Right renal pelvis (tissue), 4 donors: ENCODE measurements around the gene ARL4A. TPM values are rescaled to one million over a fixed set of nuclear protein-coding genes. Genes with fewer than 3 reads are reported as not detected.

ENCODE experiments used
- DNase-seq, 4 donors: peaks; one replicate each; pipeline ENCODE4 v3.0.0-alpha.2; 2013; ENCODE audit warnings: low read depth in 4 of 4, low spot score in 3 of 4, missing footprints in 1 of 4
- polyA plus RNA-seq, 4 donors: library from polyadenylated mRNA; unstranded; fragments of 120-200 nt; gene quantifications; one replicate each; pipeline ENCODE4 v1.2.1, GENCODE V29; 2013; ENCODE audit not compliant: insufficient read length in 4 of 4

ARL4A gene
- polyA plus RNA-seq, 4 donors, result 27.2 to 37.4 (median 34.5) TPM

DNA sequence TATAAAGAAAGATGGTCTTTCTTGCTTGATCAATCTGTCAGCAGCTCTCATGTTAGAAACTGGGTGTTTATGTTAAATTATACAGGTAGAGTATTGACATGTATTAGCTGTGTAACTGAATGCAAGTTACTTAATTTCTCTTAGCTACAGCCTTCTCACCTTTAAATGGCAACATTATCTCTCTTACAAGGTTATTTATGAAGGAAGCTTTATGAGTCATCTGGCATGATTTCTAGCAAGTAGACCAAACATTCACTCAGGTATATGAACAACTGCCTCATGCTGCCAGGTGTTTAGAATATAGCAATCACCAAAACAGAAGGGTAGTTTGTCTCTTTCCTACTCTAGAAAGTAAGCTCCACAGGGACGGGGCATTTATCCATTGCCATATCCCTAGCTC lies 8.5 kb downstream of the ARL4A start:
- DNase-seq, result no peak

DNA sequence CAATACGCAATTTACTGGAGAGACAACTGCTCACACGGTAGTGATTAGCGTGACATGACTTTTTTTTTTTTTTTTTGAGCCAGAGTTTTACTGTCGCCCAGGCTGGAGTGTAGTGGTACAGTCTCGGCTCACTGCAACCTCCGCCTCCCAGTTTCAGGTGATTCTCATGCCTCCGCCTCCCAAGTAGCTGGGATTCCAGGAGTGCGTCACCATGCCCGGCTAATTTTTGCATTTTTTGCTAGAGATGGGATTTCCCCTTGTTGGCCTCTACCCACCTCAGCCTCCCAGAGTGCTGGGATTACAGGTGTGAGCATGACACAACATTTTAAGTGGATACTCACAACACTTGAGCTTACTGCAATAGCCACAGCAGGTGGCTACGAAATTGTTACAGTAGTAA lies 11.9 kb downstream of the ARL4A start:
- DNase-seq, result no peak

DNA sequence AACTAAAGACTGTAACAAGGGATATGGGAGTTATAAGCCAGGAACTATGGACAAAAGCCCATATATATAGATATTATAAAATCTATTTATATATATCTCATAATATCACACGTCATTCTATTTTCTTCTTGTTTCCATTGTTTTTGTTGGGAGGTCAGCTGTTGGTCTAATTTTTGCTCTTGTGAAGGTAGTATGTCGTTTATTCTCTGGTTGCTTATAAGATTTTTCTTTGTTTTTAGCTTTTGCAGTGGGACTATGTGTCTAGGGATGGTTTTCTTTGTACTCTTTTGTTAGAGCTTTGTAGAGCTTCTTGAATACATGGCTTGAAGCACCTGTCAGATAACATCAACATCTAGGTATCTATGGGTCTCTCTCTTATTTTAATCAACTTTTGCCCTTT lies 14.0 kb downstream of the ARL4A start:
- no peak for DNase-seq

DNA sequence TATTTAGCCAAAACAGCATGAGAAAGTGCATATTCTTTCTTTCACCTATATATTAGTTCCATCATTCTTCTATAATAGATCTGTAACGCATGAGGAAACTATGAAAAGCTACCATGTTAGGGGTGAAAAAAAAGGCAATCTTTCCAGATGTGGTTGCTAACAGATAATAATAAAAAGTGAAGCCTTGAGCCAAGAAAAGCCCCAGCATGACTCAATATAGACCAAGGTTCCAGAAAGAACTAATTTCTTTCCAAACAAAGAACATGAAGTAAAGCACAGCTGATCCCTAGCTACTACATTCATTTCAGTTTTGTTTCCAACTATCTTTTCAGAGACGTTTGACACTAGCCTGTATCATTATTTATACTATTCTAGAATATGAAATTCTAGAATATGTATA lies 16.4 kb downstream of the ARL4A start:
- no peak for DNase-seq

DNA sequence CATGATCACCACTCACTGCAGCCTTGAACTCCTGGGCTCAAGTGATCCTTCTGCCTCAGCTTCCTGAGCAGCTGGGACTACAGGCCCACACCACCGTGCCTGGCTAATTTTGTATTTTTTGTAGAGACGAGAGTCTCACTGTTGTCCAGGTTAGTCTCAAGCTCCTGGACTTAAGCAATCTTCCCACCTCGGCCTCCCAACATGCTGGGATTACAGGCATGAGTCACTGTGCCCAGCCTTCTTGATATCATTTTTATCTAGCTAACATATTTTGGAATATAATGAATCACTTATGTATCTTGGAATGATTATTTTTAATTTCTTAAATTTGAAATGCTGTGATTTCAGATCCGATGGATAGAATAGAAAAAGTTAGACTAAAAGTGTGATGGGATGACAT lies 18.4 kb downstream of the ARL4A start:
- no peak for DNase-seq

DNA sequence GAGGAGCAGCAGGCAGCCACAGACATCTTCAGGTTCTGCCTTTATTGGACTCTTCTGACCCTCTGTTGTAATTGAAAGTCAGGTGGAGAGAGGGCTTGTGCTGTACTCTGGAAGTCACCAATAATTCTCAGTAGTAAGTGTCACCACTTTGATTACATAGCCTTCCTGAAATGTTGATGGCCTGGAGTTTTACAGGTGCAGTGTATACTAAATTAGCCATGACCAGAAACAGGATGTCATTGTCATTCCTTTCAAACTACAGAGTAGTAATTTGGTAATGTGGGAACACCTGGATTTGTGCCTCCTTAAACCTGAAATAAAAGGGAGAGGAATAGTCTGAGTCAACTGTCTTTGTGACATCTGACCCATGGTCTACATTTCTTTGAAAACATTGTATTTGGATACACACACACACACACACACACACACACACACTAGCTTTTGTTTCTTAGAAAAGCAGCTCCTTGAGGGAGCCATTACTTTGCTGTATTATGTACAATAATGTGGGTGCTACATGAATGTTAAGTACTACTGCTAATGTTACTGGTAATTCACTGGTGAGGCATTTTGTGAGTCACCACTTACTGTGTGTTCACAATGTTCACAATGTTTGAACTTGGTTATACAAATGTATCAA lies 19.6 kb downstream of the ARL4A start:
- DNase-seq, result no peak

DNA sequence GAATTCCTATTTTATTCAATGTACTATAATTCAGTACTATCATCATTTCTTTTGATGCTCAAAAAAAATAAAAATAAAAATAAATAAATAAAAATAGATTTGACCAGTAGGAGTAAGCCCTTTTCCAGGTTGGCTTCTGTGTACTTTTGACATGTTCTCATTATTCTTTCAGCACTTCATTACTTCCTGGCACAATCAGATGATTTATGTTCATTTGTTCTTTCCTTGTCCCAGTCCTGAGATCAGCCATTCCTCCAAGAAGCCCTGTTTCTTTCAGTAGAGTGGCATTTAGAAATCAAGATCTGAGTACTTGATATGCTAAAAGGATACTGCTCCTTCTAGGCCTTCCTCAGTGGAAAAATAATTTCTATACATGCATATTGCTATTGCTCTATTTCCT lies 20.9 kb downstream of the ARL4A start:
- no peak for DNase-seq

DNA sequence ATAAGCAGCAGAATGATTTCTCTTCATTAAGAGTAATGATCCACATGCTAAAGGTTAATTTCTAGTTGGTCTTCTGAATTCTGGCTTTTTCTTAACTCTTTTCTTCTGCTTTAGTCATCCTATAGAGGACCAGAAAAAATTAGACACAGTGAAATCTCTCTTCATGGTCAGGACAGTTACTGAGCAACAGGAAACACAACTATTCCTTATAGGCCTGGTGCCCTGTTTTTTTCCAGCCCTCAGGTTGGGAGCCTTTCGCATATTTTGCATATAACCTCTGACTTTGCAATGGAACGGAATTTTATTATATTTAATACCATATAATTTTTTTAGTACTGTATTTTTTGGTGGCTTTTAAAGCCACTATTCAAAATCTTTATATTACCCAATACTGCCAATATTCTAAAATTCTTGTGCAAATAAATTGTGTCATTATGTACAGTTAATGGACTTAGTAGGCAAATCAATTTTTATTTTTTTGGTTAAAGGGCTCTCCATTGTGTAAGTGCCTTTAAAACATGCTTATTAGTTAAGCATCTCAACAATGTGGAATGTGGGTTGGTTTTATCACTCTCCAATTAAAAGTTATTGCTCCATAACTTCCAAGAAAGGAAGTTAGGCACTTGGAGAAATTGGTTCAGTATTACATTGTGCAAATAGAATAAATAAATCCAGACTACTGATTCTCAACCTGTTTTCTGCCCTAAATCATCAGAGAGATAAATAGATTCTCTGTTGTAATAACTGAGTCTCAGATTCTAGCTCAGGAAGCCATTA lies 22.5 kb downstream of the ARL4A start:
- no peak for DNase-seq

DNA sequence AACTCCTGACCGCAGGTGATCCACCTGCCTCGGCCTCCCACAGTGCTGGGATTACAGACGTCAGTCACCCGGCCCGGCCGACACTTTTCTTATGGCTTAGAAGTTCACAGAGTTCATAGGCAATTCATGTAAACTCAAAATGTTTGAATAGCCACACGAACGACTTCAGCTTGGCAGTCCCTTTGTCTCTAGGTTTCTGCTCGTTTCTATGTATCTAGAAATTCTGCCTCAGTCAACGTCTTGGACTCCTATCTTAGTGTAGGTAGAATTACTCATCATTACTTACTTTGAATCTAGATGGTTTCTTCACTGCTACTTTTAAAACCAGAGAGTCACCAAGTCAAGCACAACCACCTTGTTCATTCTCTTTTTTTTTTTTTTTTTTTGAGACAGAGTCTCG lies 23.7 kb downstream of the ARL4A start:
- no peak for DNase-seq

DNA sequence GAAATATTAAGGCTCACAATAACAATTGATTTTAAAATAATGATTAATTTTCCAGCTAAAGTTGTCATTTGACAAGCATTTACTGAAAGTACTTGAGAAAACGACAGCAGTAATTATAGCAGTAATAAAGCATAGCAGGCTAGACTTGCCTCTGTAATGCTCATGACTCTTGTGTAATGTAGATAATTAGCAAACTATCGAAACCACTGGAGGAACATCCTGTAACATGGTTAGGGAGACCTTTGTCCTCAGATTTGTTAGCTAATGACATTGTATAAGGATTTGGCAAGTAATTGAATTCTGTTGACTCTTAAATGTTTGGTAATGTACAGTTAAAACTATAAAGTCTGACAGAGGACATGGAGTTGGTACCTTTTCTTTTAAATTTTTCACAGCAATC lies 24.8 kb downstream of the ARL4A start:
- no peak for DNase-seq

DNA sequence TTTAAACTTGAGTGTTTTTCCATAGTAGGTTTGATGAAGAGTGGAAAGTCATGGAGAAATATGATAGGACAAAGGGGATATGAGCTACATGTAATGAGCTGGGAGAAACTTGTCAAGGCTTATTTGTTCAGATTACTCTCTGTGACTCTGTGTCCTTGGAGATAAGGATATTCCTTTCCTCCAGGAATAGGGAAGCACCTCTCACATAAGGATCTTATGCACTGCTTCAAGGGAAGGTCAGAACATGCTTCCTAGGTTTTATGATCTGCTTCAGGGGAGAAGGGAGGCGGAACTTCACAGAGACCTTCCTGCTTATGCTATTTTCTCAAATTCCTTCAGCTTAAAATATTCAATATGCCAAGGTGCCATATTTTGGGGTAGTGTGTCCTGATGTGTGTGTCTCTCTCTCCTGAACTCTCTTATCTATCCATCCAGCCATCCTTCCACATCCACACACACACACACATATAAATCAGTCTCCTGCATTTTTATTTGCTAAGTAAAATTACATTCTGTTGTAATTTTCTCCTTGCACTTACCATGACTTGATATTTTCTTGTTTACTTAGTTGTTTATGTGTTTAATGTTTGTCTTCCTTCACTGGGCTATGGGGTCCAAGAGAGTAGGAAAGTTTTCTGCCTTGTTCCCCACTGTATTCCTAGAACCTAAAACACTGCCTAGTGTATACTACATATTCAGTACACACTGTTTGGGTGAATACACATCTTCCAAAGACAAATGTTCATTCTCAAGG lies 26.4 kb downstream of the ARL4A start:
- no peak for DNase-seq

DNA sequence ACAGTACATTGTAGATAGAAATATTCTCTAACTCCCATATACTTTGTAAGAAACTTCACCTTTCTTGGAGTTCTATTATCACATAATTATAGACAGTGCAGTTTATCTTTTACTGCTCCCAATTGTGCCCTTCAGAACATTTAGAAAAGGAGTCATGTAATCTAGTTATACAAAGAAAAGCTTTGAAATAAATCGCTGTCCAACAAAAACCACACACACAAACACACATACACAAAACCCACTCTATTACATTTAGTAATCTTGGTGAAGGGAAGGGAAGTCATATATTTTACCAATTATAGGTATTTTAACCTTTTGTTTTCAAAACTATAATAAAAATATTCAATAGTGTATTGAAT lies 26.9 kb downstream of the ARL4A start:
- DNase-seq, result no peak

DNA sequence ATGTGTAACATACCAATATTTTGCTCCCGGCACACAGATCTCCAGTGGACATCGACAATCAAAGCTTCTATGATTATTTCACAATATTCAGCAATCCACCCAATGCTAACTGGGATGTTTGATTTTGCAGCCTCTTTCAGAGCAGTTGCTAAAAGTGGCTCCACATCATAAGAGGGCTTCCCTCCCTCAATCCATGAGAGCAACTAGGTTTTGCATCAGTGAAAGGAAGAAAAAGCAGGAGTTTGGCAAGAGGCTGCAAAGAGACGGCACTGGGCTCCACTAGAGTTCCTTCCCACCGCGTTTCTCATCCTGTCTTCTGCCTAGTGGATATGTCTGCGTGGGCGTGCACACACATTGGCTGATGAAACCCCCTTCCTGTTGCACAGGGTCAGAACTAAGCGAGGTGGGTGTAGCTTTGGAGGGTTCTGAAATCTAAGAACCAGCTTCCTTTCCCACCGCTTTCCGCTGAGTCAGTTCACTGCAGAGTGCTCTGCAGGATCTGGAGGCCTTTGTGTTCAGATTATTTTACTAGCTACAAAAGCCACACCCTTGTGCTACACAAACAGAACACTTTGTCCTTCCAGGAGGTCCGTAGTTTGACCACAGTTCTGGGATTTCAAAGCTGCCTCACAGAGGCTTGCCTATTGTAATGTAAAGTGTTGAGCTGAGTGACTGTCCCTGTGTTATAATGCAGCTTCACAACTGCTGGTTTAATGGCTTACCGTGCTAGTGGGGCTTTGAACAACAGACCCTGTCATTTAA lies 28.1 kb downstream of the ARL4A start:
- DNase-seq, result peak in 2 of 4 donors; percentile 29 to 41

DNA sequence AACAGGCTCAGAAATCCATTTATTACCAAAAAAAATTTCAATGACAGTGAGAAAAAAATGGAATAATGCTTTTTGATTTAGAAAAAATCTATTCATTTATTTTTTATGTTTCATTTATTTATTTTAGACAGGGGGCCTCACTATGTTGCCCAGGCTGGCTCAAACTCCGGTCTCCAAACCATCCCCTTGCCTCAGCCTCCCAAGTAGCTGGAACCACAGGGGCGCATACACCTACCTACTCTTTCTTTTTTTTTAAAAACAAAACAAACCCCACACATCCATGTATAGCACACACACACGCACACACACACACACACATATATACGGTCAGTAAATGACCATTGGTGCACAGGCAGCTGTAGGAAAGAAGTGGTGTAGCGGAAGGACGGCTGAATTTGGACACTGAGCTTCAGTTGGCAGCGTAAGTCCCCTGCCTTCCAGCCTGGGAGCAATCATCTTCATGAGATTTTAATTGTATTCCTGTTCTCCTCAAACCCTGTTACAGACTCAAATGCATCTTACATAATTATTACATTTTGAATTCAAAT lies 28.8 kb downstream of the ARL4A start:
- DNase-seq, result no peak

DNA sequence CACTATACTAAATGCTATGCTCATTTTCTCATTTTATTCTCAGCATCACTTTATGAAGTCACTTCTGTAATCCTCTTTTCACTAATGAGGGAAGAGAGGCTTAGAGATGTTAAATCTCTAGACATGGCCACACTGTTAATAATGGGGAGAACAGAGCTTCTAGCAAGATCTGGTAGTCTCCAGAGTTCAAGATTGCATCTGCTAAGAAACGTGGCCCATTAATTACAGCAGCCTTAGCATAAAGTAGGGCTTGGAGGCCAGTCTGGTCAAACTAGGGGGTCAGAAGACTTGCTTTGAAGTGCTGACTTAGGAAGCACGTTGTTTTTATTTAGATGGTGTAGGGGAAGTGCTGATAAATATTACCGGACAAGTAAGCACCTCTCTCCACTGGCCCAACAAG lies 29.3 kb downstream of the ARL4A start:
- DNase-seq, result no peak

DNA sequence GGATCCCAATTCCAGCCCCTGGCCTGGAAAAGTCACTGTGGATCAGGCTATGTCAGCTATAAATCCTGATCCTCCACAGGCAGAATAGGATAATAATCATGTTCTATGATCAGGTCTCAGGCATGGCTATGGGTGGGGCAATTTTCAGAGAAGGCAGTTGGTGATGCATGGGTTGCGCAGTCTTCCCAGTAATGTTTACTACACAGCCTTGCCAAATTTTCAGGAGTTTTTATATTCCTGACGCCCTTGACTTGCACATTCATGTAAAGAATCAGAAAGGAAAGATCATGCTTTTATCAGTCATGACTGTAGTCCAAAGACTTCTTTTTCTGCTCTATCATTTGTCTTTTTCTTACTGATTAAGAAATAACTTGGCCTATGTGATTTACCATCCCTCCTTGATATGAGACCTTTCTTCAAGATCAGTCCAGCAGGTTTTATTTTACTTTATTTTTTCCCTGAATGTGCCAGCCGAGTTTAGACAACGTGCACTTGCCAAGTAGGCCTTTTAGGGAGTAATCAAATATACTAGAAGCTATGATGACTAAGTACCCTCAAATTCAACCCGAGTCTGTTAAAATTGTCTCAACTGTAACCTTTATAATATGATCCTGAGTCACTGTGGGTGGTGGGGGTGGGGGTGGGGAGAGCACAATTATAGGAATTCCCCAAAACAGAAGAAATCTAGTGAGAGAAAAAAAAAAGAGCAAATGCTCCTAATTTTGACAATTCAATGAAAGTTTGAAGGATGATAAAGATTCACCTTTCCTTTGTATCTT lies 31.9 kb downstream of the ARL4A start:
- DNase-seq, result no peak

DNA sequence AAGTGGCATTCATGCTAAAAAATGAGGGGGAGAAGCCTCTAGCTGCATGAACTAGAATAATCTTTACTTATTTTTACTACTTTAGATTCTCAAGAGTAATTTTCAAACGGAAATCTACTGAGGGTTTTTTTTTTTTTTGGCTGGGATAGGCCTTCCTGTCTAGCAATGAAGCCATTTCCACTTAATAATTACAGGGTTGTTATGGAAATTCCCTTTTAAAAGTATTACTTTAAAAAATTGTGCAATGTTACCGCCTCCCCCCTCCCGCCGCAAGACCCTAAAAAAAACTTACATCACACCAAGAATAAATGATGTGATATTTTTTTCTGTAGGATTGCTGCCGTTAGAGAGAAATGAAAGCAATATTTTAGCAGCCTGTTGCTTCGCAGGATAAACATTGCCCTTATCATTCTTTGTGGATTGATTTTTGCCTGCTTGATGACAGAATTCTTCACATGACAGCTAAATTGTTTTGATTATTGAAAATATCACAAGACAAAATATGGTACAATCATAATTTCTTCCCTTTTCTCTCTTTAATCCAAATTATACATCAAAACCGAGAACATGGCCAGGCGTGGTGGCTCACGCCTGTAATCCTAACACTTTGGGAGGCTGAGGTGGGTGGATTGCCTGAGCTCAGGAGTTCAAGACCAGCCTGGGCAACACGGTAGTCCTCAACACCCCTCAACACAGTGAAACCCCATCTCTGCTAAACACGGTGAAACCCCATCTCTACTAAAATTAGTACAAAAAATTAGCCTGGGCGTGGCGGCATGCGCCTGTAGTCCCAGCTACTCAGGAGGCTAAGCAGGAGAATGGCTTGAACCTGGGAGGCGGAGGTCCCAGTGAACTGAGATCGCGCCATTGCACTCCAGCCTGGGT lies 32.8 kb downstream of the ARL4A start:
- no peak for DNase-seq

DNA sequence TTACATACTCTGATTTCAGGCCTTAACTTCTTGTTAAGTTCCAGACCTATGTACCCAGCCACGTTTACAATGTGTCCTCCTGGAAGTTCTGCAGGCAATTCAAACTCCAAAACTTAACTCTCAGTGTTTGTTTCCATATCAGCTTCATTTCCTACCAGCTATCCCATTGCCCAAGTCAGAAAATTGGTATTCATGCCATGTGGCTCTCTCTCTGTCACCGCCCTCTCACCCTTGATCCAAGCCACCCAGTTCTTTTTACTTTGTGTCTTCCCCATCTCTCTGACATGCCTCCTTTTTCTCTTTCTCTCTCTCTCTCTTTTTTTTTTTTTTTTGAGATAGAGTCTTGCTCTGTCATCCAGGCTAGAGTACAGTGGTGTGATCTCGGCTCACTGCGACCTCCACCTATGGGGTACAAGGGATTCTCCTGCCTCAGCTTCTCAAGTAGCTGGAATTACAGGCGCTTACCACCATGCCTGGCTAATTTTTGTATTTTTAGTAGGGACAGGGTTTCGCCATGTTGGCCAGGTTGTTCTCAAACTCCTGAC lies 33.9 kb downstream of the ARL4A start:
- no peak for DNase-seq

DNA sequence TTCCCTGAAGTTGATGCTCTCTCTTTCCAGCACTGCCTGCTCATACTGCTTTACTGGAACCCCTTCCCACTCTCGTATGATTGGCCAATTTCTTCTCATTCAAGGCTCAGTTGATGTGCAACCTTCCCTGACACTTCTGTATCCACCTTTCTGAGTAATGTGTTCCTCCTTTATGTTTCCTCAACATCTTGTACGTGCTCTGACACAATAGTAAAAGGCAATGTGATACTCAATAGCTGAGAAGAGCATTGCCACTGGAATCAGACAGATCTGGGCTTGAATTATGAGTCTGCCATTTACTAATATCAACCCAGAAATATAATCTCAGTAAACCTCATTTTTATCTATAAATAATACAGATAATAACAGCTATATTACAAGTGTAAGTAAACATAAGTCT lies 34.7 kb downstream of the ARL4A start:
- no peak for DNase-seq
